ENCODE results near the gene SERBP1.
"Not testable (repeated sequence)": the region's sequence is repeated elsewhere in the genome, so short reads cannot be mapped to it uniquely, and the experiment has no call there.

Gene SERBP1

DNA sequence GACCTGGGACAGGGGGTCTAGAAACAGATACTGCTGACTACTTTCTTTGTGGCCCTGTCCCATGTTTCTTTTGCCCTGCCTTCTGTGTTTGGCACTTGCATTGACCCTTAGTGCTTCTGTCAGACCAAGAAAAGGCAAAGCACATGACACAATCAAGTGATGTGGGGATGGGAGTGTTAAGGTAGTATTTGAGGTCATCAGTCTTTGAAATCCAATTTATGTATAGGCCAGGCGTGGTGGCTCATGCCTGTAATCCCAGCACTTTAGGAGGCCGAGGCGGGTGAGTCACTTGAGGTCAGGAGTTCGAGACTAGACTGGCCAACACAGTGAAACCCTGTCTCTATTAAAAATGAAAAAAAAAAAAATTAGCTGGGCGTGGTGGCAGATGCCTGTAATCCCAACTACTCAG, 26.0 kb downstream of the SERBP1 start:
- DNase-seq = no peak

DNA sequence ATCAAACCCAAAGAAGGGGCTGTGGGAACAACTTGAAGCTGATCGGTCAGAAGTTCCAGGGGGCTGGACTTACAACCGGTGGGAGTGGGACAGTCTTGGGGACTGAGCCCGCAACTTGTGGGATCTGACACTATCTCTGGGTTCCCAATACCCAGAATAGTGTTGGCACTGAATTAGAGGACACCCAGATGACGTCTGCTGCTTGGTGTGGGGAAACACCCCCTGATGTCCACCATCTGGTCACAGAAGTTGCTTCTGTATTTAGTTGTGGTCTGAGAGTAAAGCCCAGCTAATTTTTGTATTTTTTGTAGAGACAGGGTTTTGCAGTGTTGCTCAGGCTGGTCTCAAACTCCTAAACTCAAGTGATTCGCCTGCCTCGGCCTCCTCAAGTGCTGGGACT, 28.8 kb downstream of the SERBP1 start:
- DNase-seq = no peak

DNA sequence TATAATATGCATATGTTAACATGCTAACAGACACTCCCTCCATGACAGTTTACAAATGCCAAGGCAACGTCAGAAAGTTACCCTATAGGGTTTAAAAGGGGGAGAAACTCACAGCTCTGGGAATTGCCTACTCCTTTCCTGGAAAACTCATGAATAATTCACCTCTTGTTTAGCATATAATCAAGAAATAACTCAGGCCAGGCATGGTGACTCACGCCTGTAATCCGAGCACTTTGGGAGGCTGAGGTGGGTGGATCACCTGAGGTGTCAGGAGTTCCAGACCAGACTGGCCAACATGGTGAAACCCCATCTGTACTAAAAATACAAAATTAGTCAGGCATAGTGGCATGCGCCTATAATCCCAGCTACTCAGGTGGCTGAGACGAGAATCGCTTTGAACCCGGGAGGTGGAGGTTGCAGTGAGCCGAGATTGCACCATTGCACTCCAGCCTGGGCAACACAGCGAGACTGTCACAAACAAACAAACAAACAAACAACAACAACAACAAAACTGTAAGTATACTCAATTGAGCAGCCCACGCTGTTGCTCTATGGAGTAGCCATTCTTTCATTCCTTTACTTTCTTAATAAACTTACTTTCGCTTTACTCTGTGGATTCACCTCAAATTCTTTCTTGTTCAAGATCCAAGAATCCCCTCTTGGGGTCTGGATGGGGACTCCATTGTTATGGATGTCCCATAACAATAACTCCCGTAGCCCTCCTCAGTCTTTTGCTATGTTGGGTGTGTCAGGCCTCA, 30.0 kb downstream of the SERBP1 start:
- not testable (repeated sequence) for DNase-seq

DNA sequence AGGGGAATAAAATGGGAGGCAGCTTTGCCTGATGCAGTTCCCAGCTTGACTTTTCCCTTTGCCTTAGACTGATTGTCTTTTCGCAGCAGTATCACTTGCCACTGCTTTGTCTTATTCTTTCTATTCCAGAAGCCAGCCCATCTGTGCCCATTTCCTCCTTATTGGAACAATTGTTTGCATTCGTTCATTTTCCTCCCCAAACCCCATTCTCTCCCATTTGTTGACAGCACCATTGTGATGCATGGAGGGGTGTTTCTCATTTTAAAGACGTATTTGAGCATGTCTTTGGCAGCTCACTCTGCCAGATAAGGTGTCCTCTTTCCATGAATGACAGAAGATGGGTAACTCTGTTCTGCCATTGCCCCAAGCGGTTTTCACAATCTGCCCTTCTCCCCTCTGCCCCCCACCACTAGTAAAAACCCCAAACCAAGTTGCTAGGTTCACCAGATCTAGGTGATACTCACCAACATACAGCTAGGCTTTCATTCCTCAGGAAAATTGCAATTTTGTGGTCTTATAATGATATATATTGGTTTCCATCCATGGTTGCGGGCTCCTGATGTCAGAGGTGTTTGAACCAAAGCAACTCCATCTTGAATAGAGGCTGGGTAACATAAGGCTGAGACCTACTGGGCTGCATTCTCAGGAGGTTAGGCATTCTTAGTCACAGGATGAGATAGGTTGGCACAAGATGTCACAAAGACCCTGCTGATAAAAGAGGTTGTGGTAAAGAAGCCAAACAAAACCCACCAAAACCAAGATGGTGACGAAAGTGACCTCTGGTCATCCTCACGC, 30.8 kb downstream of the SERBP1 start:
- DNase-seq = no peak

DNA sequence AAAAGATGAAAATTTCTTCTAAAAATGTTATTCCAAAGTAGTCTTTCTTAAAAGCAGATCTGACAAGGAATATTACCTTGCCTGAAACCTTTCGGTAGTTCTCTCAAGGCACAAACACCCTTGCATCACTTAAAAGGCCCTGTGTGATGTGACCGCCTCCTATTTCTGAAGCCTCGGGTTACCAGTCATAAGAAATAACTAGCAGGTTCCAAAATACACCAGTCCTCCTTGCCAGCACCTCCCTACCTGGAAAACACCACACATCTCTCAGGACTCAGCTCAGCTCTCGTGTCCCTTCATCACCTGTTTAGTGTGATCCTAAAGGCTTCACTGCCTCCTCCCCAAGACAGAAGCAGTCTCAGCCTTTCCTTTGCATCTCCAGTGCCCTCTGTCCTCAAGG, 35.7 kb downstream of the SERBP1 start:
- DNase-seq = no peak

DNA sequence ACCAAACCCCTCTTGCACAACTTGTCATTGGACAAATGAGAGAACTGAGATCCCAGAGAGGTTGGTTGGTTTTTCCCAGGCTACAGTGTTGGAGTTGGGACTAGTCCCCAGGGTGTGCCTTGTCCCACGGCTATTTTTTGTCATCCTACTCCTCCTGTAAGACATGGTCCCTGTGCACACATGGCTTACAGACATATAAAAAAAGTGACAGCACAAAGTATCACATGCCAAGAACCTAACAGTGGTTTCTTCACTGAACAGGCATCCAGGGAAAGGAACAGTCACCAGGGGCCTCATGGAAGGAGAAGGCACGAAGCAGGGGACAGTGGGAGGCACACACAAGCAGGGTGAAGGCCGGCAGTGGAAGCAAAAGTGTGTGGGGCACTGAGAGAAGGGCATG, 36.5 kb downstream of the SERBP1 start:
- no peak for DNase-seq

DNA sequence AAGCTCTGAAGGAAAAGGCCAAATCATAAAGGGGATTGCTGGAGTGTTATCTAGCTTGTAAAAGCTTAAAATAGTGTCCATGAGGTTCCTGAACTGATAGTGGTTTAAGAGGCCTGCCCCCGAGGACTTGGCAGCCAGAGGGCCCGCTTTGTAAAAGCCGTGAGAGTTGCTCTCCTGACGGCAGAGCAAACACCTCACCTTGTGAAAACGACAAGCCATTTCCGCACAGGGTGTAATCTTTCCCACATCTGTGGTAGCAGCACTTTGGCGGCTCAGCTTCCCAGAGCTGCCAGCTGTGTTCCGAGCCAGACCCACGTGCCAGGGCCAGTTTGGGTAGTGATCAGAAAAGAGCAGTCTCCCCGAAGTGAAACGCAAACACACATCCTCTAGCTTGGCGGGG, 37.0 kb downstream of the SERBP1 start:
- DNase-seq = no peak

DNA sequence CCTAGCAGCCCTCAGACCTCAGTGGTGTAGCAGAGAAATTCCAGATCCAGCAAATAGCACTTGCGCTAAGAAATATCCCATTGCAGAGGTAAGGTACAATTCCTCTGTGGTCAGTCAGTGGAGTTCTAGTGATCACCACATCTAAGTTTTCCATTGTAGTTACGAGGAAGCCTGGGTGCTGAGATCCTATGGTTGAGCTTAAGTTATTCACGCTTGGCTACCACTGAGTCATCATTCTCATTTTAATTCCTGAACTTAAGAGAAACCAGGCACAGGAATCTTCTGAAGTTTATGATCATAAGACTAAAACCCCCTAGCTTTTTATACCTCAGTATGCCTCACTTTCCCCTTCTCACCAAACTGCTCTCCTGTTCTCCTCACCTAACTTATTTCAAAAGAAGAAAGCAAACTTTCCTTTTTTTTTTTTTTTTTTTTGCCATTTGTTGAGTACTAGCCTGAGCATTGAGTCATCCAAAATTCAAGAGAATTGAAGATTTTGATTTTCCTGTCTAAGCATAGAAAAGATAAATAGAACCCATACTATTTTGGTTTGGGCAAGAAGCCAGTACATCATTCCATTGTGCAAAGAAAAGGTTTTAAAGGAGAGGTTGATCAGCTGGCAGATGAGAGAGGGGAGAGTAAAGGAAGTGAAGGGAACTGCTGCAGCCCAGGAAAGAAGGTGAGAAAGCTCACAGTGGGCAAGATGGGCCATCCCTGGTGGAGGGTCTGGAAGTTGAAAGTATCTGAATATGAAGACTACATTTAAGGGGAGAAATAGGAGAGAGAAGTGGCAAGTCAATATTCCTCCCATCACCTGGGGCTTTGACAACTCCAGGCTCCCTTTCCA, 39.9 kb downstream of the SERBP1 start:
- no peak for DNase-seq

DNA sequence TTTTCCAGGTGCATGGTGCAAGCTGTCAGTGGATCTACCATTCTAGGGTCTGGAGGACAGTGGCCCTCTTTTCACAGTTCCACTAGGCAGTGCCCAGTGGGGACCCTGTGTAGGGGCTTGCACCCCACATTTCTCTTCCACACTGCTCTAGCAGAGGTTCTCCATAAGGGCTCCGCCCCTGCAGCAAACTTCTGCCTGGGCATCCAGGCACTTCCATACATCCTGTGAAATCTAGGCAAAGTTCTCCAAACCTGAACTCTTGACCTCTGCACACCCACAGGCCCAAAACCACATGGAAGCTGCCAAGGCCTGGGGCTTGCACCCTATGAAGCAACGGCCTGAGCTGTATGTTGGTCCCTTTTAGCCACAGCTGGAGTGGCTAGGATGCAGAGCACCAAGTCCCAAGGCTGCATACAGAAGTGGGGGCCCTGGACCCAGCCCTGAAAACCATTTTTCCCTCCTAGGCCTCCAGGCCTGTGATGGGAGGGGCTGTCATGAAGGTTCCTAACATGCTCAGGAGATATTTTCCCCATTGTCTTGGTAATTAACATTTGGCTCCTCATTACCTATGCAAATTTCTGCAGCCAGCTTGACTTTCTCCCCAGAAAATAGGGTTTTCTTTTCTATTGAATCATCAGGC, 46.1 kb downstream of the SERBP1 start:
- no peak for DNase-seq

DNA sequence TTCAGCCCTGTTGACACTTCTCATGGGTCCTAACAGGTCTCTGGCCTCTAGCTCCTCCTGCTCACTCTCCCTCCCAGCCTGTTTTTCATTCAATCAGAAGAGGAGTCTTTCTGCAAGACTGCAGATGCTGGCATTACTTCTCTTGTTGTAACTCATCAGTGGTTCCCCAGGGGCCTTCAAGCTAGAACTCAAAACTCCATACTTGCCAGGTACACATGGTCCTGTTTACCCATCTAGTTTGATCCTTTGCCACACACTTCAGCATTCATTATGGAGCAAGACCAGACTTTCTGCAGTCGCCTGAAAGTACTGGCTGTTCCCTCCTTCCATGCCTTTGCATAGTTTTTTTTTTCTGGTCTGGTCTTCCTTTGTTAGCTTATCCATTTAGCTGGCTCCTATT, 47.9 kb downstream of the SERBP1 start:
- DNase-seq = no peak

DNA sequence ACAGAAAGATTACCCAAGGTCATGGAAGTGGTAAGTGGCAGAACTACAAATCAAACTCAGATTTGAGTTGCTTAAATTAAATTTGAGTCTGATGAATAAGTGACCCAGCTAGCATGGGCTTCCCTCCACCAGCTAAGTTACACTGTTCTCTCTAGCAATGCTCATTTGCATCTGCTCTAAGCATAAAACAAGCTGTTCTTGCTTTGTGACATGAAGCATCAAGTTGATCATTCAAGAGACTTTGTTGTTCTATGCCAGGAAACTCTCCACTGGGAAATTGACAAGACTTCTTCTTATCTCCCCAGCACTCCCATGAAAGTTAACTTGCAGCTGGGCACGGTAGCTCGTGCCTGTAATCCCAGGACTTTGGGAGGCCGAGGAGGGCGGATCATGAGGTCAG, 49.0 kb downstream of the SERBP1 start:
- no peak for DNase-seq

DNA sequence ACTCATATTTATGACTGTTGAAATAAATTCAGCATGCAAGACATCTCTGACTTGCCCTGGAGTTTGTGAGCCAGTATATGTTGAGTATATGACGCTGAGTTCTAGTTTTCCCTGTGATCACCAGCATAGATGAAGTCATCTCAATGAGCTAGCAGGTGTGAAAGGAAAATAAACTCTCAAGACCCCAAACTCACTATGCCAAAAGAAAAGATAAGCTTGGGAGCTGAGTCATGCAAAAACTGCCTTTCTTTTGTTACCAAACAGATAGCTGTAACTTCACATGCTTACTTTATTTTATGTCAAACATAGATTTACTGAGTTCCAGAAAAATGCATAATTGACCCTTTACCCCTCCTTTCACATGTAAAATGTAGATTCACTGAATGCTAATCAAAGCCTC, 52.9 kb downstream of the SERBP1 start:
- no peak for DNase-seq

DNA sequence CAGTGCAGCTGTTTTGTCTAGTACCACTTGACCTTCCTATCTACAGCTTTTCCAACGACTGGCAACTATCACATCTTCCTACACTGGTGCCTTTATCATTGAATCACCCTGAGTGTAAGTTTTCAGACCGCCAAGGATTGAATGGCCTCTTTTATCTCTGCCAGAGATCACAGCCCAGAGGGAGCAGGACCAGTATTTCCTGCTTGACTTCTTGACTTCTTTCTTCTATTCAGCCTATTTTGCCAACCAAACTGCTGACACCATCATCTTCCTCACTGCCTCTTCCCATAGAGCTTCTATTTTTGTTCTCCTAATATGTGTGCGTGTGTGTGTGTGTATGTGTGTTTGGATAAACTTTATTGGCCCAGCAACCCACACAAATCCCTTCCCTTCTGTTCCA, 53.8 kb downstream of the SERBP1 start:
- no peak for DNase-seq

DNA sequence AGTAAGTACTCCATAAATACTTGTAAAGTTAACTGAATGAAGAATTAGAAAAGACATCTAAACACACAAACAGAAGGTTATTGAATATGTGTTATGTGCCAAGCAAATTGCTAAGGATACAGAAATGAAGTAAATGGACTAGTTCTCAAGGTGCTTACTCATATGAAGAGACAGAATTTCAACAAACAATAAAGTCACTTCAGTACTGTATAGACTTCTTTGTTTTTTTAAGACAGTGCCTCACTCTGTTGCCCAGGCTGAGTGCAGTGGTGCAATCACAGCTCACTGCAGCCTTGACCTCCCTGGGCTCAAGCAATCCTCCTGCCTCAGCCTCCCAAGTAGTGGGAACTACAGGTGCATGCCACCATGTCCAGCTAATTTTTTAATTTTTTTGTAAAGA, 57.3 kb downstream of the SERBP1 start:
- DNase-seq = no peak

DNA sequence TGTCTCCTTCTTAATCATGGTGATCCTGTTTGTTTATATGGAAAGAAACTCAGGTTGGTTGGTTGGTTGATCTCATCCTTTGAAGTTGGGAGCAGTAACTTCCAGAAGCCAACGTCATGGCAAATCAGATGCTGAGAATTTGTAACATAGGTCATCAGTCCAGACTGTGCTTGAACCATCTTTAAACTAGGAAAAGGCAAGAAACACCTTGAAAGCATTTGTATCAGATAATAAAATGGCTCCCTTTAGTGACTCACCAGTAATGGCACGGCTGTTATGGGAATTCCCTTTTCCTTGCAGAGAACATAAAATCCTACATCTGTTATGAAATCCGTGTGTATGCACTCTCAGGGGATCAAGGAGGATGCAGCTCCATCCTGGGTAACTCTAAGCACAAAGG, 58.1 kb downstream of the SERBP1 start:
- no peak for DNase-seq

DNA sequence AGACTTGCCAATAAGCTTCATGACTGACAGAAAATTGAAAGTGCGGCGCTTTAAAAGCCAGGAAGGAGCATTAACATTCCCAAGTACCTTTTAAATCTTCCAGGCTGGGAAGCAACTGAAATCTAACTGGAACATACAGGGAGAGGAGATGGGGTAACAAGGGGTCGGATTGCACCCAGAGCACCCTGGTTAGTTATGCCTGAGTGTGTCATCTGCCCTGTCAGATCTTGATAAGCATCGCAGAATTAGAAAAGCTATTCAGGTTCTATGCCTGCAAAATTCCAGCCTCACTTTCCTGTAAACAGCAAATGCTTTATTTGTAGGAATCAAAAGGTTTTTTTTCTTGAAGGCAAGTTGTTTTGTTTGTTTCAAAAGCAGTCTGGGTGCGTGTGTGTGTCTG, 58.5 kb downstream of the SERBP1 start:
- no peak for DNase-seq

DNA sequence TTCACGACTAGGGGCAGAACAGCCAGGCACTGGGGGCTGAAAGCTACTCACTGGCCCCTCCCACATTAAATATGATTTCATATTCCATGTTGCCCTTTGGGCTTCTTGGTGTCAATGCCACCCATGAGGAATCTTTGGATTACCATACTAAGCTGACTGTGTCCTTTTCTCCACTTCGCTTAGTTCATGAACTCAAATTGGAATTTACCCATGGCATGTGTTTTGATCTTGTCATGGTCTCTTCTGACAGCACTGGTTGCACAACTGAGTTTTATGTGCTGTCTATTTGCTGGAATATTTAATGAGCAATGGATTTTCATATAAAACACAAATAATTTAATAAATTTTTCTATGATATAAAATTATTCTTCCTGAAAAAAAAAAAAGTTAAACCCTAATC, 59.2 kb downstream of the SERBP1 start:
- no peak for DNase-seq

DNA sequence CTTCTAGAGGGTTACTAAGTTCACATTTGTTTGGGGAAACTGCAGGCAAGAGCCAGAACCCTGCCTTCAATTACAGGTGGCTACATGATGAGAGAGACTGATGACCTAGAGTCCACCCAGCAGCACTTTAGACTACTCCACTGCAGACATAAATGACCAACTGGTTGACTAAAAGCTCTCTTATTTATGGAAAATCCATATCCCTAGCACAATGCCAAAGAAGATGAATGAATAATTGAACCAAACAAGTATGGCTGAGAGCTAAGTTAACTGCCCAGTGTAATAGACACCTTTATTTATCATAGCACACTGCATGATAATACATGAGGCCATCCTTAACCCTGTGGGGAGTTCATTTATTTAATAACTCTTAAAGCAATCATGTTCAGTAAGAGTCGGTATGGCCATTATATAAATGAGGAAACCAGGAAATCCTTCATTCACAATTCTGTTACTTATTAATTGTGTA, 62.1 kb downstream of the SERBP1 start:
- no peak for DNase-seq

DNA sequence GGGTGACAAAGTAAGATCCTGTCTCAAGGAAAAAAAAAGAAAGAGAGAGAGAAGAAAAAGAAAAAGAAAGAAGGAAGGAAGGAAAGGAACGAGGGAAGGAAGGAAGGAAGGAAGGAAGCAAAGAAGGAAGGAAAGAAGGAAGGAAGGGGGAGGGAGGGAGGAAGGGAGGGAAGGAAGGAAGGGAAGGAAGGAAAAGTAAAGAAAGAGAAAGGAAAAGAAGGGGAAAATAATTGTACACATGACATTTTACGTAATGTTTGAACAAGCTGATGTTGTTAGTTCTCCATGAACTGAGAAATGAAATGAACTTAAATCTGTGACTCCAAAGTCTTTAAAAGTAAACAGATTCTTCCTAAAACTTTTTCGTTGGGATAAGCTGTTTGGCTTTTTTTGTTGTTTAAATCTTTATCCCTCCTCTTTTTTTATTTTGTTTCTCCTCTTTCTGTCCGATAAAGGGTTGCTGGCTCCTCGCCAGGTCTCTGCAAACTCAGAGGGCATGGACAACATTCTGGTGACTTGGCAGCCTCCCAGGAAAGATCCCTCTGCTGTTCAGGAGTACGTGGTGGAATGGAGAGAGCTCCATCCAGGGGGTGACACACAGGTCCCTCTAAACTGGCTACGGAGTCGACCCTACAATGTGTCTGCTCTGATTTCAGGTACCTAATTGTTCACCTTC, 62.7 kb downstream of the SERBP1 start:
- peak; percentile 36 to 68 for DNase-seq

DNA sequence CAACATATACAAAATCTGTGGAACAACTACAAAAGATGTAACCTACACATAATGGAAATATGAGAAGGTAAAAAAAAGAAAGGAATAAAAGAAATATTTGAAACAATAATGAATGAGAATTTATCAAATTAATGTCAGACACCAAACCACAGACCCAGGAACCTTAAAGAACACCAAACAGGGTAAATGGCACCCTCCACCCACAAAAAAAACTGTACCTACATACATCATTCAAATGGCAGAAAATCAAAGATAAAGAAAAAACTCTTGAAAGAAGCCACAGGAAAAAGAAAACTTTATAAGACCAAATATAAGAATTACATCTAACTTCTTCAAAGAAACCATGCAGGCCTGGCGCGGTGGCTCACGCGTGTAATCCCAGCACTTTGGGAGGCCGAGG, 68.6 kb downstream of the SERBP1 start:
- DNase-seq = no peak

DNA sequence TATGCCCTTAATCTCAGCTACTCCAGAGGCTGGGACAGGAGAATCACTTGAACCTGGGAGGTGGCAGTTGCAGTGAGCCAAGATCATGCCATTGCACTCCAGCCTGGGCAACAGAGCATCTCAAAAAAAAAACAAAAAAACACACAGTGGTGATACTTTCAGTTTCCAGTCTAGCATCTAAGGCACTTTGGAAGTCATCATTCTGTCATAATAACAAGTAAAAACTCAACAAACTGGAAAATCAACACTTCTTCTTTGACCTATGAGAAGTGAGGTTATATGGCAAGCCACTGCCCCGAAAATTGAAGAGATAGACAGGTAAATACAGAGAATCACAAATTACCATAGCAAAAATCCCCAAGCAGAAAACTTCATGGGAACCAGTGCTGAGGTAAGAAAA, 70.6 kb downstream of the SERBP1 start:
- DNase-seq = no peak
